Stimulated activated CD4-positive, alpha-beta T cell treated with anti-CD3 and anti-CD28 coated beads, Interleukin-4, amount 100 ng/mL, for 48 hours (primary cell): ENCODE data around the gene LCA5.
"Not testable (repeated sequence)": the region's sequence is repeated elsewhere in the genome, so short reads cannot be mapped to it uniquely, and the experiment has no call there.

Experiments
- DNase-seq, 2 donors: peaks; one replicate each; pipeline ENCODE4 v3.0.0-alpha.2; 2020; ENCODE audit warnings: low read depth in 2 of 2

Gene LCA5

DNA sequence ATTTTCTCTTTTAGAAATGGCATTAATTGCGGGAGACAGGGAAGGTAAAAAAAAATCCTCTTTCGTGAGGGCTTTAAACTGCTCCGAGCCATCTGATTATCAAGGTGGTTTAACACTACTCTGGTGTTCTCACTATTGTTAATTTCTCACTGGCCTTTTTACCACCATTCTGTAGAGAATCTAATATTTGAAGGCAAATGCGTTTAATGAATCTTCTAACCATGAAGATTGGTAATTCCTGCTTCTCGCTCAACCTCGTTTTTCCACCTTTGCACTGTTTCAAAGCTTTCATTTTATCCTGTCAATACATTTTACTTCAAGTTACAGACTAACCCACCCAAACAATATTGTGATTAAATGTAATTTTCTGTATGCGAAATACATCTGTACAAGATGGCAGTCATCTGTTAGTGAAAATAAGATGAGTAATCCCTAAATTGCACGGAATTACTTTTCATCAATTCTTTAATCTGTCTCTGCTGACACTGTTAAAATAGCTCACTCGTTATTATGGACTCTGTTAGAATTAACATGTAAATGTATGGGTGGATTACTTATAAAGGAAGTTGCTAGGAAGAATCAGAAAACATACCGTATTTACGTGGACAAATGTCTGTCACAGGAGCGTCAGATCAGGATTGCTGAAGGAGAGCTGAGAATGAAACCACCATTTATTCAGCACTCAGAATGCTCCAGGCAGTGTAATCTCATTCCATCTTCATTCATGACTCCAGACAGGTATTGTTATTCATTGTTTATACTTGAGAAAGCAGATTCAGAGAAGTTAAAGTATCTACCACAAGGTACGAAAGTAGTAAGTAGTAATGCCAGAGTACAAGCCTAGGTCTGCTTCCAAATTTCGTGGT, 1.1 kb upstream of the LCA5 start:
- no peak for DNase-seq

DNA sequence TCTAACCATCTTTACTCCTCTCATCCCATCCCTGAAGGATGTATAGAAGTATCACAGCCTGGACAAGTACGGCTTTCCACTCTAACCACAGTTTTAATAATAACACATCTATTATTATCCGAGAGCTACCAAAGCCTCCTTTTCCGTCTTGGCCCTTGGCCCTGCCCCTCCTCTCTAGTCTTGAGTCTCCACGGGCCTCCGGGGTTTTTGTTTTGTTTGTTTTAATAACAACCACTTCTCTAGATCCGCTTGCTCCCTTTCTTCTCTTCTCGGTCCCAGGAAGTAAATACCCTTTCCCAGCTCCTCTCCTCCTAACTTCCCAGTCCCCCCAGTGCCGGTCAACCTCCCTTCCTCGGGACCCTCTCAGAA, 661 bp downstream of the LCA5 start:
- no peak for DNase-seq

DNA sequence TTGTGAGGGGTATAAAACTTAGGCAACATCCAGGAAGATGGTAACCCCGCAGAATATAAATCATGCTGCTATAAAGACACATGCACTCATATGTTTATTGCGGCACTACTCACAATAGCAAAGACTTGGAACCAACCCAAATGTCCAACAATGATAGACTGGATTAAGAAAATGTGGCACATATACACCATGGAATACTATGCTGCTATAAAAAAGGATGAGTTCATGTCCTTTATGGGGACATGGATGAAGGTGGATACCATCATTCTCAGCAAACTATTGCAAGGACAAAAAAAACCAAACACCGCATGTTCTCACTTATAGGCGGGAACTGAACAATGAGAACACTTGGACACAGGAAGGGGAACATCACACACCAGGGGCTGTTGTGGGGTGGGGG, 7.7 kb downstream of the LCA5 start:
- not testable (repeated sequence) for DNase-seq

DNA sequence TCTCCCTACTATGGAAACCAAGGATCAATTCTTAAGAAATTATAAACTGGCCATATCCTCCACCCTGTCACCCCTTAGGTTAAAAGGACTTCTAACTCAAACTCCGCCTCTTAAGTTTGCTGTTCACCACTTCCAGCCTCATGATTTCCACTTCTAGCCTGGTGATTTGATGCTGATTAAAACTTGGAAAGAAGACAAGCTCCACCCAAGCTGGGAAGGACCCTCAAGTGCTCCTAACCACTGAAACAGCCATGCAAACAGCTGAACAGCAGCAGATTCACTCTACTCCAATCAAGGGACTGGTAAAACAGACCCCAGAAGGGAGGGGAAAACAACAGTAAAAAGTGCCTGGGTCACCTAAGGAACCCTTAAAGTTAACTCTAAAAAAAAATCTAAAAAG, 10.3 kb downstream of the LCA5 start:
- no peak for DNase-seq

DNA sequence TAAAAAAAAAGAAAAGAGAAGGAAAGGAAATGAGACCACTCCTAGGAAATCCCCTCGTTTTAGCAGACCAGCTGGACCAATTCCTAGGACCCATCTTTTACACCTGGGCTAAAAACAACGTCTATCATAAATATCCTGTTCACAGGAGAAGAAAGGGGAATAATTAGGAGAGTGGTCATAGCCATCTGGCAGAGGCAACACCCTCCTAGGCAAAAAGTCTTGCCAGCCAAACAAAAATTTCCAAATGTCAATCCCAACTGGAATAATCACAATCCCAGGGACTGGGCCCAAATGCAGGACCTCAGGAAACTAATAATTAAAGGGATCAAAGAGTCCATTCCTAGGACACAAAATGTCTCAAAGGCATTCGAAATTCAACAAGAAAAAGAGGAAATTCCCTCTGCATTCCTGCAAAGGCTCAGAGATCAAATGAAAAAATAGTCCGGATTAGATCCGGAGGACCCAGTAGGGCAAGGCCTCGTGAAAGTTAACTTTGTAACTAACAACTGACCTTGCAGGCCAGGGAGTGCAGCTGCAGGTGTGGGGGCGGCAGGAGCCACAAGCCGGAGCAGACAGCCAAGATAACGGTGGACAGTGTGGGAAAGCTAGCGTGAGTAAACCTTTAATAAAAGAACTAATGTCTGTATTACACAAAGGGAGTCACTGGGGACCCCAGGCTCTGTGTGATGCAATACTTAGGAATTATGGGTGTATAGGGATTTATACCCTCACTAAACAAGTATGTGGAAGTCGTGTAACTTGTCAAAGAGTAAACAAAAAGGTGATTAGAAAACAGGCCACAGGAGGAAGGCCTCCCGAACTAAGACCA, 11.7 kb downstream of the LCA5 start:
- DNase-seq, result no peak

DNA sequence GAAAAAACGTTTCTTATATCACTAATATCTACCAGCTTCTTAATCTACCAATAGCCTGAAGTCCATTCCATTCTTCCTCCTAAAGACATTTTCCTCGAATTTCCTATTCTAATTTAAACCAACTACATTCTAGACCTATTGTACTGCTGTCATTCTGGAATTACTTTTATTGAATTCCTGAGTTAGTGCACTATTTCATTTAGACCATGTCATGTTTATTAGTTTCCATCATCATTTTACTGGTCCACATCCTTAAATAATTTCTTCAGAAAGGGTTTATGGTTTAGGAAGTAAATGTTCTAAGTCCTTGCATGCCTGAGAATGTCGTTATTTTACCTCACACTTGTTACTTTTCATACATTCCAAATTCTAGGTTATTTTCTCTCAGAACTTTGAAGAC, 13.2 kb downstream of the LCA5 start:
- DNase-seq, result no peak

DNA sequence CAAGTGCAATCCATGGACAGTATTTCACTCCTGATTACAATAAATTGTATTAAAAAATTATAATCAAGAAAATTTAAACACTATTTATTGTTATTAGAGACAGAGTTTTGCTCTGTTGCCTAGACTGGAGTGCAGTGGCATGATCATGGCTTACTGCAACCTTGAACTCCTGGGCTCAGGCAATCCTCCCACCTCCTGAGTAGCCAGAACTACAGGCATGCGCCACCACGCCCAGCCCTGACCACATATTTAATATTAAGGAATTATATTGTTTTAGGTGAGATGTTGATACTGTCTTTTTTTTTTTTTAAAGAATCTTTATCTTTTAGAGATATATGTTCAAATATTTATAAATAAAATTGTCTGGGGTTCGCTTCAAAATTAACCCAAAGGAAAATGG, 14.6 kb downstream of the LCA5 start:
- DNase-seq, result no peak

DNA sequence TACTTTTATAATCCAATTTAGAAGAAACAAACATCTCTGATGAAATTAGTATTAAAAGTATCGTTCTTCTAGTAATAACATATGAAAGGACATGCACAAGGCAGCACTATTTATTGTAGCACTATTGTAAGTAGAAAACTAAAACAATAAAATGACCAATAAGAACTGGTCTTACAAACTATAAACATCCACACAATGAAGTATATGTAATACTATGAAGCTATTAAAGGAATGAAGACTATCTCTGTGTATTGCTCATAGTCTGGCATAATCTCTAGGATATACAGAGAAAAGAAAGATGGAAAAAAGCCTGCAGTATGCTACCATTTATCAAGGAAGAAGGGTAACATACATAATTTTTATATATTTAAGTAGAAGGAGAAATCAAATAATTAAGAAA, 16.7 kb downstream of the LCA5 start:
- DNase-seq, result no peak

DNA sequence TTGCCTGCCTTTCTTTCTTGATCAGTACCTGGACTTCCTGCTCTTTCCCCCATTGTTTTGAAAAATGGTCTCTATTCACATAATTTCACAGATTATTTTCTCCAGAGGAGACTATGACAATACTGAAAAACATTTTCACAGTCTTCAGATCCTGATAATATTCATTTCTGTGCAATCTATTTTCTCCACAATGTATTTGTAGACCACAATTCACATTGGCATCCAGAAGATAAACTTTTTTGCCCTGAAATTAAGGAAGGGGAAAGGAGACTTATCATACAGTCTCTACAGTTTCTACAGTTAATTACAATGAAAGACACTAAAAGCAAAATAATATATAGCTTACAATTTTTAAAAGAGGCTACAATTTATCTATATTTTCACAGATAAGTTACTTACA, 18.4 kb downstream of the LCA5 start:
- DNase-seq, result no peak

DNA sequence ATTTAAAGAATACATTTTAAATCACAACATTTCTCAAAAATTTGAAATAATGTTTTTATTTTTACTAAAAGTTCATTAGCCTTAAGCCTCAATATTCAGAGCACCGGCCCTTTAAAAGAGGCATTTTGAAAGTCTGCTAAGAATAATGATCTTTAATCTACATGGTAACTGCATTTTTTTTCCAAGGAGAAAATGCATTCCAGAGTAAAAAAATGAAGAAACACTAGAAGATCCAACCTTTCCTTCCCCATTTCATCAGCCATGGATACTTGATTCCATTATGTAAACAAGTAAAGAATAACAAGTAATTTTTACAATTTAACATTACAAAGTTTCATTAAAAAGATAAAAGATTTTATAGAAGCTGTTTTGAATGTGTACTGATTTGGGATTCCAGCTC, 21.8 kb downstream of the LCA5 start:
- no peak for DNase-seq

DNA sequence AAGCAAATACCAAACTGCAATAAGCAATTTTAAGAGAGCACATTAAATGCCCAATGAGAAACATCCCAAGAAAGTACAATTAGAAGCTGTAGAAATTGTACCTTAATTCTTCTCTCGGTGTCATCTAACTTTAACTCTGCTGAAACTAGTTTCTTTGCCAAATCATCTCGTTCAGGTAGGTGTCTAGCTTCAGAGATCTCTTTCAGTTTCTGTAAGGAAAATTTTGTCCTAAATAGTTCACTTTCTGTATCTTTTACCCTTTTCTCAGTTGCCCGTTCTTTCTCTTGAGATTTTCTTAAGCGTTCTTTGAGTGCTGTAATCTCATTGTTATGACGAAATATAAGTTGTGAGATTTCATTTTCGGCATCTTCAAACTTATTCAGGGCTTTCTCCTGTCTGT, 24.1 kb downstream of the LCA5 start:
- DNase-seq, result no peak

DNA sequence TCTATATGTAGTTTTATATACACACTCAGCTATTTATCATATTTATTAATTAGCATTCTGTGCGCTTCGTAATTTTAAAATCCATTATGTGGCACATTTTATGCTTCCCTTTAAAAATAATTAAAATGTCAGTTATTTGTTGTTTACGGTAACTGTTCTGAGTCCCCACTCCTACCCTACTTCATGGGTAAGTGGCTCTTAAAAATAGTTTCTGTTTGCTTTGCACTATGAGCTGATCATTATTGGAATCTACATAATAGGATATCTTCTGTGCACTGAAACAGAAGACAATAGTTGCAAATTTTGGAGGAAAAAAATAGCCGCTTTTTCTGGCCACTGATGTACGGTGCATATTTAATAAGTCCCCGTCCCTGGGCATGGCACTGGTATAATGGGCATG, 25.2 kb downstream of the LCA5 start:
- no peak for DNase-seq

DNA sequence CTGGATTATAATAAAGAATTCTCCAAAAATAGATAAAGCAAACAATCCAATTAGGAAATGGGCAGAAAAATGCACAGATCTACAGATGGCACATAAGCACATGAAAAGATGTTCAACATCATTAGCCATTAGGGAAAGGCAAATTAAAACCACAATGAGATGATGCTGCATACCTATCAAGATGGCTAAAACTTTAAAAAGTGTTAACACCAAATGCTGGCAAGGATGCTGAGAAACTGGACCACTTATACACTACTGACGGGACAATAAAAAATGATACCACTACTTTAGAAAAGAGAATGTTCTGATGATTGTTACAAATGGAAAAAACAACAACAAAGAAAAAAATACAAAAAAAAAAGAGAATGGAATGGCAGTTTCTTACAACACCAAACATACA, 26.5 kb downstream of the LCA5 start:
- no peak for DNase-seq

DNA sequence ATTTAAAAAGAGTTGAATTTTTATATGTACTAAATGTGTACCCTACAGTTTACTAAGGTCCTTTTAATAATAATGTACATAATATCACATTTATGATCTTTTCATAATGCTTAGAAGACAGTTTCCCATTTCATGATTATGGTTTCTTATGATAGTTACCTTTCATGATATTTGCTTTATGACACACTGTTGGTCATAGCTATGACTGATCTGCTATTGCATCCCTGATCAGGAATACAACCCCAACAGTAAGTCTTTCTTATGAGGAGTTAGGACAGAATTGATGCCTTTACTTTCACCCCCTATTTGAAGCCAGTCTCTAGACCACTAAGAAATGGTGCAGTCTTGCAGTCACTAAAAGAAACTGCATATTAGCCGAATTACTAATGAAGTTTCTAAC, 31.0 kb downstream of the LCA5 start:
- no peak for DNase-seq

DNA sequence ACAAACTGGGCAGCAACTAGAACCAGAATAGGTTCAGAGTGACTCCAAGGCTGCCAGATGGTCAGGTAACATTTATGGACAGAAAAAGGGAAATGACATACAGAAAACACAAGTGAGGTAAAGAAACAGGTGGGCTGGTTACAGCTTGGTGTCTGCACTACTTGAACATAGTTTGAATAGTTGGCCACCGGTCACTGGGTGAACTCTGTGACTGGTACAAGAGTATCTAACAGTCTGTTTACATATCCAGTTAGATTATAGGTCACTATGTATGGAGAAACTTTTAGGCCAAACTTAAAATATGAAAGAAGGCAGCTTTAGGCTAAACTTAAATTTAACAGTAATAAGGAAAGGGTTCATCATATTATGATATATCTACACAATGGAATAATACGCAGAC, 32.9 kb downstream of the LCA5 start:
- no peak for DNase-seq

DNA sequence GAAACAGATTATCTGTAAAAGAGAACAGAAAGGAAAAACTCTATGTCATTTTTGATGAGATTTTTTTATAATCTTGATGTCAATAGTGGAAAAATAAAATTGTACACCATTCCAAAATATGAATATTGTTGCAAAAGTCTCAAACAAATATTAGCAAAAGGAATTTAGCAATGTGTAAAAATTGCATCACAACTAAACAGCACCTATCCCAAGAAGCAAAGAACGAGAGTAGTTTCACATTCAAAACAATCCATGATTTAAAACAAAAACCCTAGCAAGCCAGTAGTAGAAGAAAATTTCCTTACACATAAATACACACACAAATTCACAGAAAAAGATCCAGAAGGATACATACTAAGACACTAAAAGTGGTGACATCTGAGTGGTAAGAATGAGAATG, 38.4 kb downstream of the LCA5 start:
- DNase-seq, result no peak

DNA sequence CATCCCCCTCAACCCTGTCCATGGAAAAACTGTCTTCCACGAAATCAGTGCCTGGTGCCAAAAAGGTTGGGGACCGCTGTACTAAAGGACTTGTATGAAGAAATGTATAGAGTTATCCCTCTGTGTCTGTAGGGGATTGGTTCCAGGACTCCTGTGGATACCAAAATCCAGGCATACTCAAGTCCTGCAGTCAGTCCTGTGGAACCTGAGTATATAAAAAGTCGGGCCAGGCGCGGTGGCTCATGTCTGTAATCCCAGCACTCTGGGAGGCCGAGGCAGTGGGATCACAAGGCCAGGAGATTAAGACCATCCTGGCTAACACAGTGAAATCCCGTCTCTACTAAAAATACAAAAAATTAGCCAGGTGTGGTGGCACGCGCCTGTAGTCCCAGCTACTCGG, 42.0 kb downstream of the LCA5 start:
- DNase-seq, result no peak

DNA sequence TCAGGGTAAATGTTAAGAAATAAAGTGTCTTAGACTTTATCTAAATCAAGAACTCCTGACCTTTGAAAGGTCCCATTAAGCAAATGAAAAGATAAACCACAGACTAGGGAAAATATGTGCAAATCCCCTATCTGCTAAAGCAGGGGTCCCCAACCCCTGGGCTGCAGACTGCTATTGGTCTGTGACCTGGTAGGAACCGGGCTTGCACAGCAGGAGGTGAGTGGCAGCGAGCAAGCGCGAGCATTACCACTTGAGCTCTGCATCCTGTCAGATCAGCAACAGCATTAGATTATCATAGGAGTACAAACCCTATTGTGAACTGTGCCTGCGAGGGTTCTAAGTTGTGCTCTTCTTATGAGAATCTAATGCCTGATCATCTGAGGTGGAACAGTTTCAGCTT, 42.4 kb downstream of the LCA5 start:
- DNase-seq, result no peak

DNA sequence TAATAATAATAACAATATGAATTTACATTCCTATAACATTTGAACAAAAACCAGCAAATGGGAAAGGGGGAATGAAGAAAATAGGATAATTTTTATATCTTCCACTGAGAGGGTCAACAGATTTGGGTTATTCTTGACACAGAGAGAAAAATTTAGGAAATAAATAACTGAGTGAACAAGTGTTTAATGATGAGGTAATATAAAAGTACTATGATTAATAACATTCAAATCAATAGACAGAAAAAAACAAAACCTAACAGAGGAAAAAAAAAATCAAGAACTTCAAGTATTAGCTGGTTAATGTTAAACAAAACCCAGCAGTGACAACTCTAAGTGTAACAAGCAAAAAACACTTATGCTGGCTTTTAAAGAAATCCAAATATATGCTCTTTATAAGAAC, 66.5 kb downstream of the LCA5 start:
- DNase-seq, result no peak

DNA sequence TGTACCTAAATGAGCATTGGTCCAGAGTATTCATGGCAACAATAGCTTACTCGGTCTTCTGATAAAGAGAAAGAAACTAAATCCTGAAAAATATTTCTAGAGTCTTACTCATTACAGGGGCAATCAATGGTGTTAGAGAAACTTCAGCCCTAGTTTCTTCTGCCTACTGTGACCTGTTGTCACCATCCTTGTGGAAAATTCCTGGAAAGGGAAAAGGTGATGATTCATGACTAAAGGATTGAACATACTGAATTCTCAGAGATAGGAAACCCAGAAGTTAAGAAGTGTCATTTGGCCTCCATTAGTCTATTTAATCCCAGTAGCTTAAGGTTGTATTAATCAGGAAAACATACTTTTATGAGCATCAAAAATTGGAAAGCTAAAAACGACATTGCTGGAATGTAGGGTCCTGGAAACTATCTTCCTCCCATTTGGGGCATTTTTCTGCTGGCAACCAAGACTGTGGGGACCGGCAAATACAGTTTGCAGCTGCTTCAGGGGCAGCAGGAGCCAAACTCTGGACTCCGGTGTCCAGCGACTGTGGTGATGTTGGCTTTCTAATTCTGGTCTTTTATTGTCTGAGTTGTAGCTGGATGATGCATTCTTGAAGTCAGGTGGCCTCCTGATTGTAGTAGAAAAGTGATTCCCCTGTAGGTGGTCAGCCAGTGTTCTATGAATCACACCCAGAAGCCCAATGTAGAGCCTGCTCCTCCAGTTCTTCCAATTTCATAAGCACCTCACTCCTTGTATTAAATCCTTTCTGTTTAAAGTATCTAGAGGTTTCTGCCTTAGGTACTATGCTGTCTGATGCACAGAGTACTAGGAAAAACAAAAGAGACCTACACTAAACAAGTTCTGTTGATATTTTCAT, 67.6 kb downstream of the LCA5 start:
- DNase-seq, result no peak

DNA sequence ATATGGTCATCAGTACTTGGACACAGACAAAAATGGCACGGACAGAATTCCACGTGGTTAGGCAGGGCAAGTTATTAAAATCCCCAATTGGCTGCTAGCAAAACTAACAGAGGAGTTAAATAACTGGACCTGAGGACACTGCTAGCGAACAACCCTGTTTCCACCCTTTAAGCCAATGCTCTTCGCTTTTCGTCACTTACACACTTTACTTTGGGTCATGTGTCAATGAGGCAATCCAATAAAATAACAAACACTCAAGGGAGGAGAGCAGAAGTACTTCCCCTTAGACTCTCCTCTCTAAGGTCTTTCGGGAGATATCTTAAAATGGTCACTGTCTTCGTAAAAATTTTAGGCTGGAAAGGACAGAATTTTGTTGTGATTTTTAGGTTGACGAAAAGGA, 68.6 kb downstream of the LCA5 start:
- no peak for DNase-seq

DNA sequence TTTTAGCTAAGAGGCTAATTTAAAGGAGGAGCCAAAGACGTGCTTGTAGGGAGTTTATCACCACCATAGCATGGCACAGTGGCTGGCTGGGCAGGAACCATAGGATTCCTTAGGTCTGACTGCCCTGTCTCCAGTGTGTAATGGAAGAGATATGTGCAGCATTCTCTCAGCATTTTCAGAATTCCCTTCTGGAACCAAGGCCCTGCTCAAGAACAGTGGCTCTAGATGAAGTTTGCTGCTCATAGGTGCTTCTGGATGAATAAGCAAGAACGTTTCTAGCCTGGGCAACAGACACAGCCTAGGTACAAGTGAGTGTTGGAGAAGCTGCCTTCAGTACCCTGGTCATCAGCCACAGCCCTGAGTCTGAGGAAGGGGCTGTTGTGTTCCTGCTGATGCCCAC, 69.1 kb downstream of the LCA5 start:
- DNase-seq, result no peak
